GM12875 (cell line): ENCODE results near the gene KMT2A.

Experiments used
- H3K4me3 ChIP-seq: one replicate; pipeline ENCODE4 v1.5.1; 2011; ENCODE audit warnings: low read depth, low read length, control low read depth
- TF ChIP-seq, protein P1 (sequence below): IDR thresholded peaks from 2 replicates; pipeline ENCODE4 v1.5.1; 2011; ENCODE audit warnings: low read depth, mild to moderate bottlenecking, control low read depth, inconsistent platforms, low read length, moderate library complexity, borderline replicate concordance; ENCODE audit not compliant: insufficient read depth

KMT2A gene

GRCh38 chr11:118522571-118523072 is 86.3 kb downstream of the KMT2A start:
- no peak overlapping the region for H3K4me3 ChIP-seq
- TF ChIP-seq, protein P1, sequence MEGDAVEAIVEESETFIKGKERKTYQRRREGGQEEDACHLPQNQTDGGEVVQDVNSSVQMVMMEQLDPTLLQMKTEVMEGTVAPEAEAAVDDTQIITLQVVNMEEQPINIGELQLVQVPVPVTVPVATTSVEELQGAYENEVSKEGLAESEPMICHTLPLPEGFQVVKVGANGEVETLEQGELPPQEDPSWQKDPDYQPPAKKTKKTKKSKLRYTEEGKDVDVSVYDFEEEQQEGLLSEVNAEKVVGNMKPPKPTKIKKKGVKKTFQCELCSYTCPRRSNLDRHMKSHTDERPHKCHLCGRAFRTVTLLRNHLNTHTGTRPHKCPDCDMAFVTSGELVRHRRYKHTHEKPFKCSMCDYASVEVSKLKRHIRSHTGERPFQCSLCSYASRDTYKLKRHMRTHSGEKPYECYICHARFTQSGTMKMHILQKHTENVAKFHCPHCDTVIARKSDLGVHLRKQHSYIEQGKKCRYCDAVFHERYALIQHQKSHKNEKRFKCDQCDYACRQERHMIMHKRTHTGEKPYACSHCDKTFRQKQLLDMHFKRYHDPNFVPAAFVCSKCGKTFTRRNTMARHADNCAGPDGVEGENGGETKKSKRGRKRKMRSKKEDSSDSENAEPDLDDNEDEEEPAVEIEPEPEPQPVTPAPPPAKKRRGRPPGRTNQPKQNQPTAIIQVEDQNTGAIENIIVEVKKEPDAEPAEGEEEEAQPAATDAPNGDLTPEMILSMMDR, result no peak

- TF ChIP-seq, protein P1, result no peak
- no peak overlapping the region for H3K4me3 ChIP-seq
Observed at GRCh38 chr11:118524356-118524755, 88.1 kb downstream of the KMT2A start.

GRCh38 chr11:118524757-118525470 is 88.6 kb downstream of the KMT2A start:
- H3K4me3 ChIP-seq, result no peak overlapping the region
- TF ChIP-seq, protein P1, result no peak

DNA sequence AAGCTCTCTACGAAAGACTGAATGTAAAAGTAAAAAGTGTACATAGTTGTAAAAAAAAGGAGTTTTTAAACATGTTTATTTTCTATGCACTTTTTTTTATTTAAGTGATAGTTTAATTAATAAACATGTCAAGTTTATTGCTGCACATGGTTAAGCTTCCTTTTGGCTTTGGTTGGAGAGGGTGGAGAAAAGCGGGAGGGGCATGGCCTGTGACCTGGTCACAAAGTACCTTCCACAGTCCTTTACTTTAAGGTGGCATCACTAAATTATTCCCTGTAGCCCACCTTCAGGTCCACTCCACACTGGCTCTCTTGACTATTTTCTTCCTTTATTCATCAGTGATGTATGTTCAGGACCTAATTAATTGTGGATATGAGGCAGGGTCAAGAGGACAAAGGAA is 90.4 kb downstream of the KMT2A start:
- H3K4me3 ChIP-seq, result no peak overlapping the region
- TF ChIP-seq, protein P1, result no peak

DNA sequence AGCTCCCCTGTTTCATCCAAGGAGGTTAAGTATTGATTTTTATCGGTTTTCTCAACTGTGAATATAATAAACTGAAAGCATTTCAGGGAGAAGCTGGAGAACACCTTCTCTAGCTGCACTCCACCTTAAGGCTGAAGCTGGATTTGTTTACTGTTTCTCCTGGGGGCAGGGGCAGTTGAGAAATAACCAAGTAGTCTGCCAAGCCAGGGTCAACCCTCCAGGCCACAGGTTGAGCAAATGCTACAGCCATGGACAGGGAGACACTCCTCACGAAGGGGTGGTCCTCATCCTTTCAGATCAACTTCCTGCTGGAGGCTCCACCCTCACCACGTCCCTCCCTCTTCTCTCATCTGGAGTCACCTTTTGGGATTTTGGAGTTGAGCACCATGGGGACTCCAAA is 90.8 kb downstream of the KMT2A start, which contains the start of gene TTC36:
Gene TTC36 (plus strand): TSS at position 366 of the 400 bp plus-strand sequence. CDS start 21 bp downstream, at position 387.
- no peak within 1 kb of the TSS for H3K4me3 ChIP-seq
- TF ChIP-seq, protein P1, result no peak

DNA sequence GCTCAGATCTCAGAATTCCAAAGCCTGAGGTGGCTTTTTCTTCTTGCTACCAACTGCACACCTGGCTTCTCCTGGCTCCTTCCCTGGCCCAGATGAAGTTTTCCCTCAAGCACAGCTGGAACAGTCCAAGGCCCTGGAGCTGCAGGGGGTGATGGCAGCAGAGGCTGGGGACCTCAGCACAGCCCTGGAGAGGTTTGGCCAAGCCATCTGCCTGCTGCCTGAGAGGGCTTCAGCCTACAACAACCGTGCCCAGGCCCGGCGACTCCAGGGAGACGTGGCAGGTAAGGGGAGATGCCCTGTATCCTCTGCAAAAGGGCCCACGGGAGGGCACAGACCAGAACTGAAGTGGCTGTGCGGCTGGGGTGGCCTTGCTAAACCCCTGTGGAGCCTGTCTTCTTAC is 92.2 kb downstream of the KMT2A start:
- no peak overlapping the region for H3K4me3 ChIP-seq
- TF ChIP-seq, protein P1, result no peak

GRCh38 chr11:118529584-118530175 is 93.4 kb downstream of the KMT2A start:
- no peak overlapping the region for H3K4me3 ChIP-seq
- TF ChIP-seq, protein P1, result no peak
